Measurements from ENCODE around the gene PTPN18.

- no peak for TF ChIP-seq POLR2A (IDR thresholded peaks at IDR 0.05)
- TF ChIP-seq CTCF (IDR thresholded peaks at IDR 0.05): no peak
Observed at GRCh38 chr2:130339885-130340745, 15.7 kb upstream of the PTPN18 start.
